GM23248 (cell line): ENCODE measurements around the gene ASIC1.

Experiments
- EZH2 ChIP-seq: fragments of 200-600 bp; sonication (generic); IDR thresholded peaks from 2 replicates; pipeline ENCODE4 v1.6.1; 2018; ENCODE audit warnings: antibody characterized with exemption, mild to moderate bottlenecking; ENCODE audit not compliant: insufficient read depth, poor library complexity, severe bottlenecking
- EZH2phosphoT487 ChIP-seq: fragments of 200-600 bp; sonication (generic); IDR thresholded peaks from 2 replicates; pipeline ENCODE4 v1.6.1; 2018; ENCODE audit warnings: antibody characterized with exemption, moderate library complexity, mild to moderate bottlenecking, low read depth; ENCODE audit not compliant: insufficient read depth

DNA sequence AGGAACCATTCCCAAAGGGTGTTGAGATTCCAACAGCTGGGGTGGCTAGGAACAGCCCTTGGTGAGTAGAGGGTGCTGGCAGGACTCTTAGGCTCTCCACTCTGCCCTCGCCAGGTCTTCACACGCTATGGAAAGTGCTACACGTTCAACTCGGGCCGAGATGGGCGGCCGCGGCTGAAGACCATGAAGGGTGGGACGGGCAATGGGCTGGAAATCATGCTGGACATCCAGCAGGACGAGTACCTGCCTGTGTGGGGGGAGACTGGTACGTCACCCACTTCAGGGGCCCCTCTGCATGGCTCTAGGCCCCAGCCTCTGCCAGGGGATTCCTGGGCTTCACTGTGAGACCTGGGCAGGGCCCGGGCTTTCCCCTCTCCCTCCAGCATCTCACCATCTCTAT, 19.7 kb downstream of the ASIC1 start:
- TF ChIP-seq EZH2phosphoT487: no peak
- TF ChIP-seq EZH2: no peak
